GM04503 (cell line): Measurements from ENCODE around the gene UBE2L3.

Source experiments
- DNase-seq: peaks from one replicate; pipeline ENCODE4 v3.0.0-alpha.2; 2012; ENCODE audit warnings: low read depth

UBE2L3 gene

DNA sequence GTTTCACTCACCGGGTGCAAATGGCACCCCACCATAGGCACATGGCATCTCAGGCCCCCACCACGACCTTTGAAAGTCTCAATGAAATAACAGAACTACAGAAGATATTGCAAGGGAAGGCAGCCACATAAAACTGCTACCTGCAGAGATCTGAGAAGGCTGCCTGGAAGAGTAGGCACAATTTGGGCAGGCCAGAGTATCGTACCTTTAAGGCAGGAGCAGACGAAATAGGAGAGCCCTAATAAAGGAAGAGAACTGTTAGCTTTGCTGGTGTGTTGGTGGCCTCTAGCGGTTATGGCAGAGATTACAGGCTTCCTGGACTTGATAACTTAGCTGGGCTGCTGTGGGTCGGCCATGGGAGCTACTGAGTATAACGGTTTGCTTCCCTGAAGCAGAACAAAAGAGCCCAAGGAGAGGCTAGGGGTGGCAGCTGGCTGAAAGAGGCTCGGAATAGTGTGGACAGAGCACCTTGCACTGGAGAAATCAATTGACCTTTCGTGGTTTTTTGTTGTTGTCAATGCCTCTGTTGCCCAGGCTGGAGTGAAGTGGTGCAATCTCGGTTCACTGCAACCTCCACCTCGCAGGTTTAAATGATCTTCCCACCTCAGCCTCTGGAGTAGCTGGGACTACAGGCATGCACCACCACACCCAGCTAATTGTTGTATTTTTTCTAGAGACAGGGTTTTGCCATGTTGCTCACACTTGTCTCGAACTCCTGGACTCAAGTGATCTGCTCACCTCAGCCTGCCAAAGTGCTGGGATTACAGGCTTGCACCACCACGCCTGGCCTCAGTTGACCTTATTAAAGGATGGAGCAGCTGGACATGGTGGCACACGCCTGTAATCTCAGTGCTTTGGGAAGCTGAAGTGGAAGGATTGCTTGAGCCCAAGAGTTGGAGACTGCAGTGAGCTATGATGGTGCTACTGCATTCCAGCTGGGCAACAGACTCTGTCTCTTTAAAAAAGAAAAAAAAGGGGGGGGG is 79.4 kb downstream of the UBE2L3 start:
- no peak for DNase-seq

GRCh38 chr22:21650280-21650679 is 82.8 kb downstream of the UBE2L3 start:
- no peak for DNase-seq

DNA sequence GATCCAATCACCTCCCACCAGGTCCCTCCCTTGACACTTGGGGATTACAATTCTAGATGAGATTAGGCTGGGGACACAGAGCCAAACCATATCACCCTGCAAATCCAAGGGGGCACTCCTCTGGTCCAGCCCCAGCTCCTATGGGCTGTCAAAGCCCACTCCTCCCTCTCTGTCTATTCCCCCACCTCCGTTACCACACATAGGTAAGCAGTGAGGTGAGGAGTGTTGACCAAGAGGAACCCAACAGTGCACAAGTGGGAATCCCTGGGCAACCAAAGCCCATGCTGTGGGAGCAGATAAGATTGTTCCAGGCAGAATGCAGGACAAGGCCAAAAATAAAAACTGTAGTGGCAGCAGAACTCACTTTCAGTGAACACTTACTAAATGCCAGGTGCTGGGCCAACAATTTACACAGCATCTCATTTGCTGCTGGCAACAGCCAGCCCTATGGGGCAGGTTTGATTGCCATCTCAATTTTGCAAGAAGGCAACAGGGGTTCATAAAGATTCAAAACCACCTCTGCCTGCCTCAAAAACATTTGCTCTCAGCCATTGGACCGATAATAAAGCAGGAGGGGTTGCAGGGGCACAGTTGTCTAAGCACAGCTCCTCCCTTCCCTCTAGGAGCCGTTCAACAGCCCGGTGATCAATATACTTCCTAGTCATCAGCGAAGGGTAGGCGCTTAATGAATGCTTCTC is 83.5 kb downstream of the UBE2L3 start:
- no peak for DNase-seq

DNA sequence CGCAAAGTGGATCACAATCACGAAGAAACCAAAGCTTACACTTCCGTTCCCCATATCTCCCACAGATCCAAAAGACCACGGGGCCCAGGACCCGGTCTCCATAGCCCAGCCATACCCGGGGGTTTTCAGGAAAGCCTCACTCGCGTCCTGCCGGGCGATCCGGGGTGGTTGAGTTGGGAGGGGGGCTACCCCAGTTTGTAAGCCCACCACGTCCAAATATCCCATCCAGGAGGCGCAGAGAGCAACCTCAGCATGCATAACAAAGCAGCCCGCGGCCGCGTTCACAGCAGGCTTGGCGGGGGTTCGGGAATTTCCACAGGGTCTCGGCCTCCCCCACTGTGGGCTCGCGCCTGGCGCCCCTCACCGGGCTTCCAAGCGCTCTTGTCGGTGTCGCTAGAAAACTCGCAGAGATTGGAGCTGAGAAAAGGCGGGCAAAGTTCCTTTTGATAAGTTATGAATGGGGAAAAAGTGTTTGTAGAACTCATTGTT is 84.1 kb downstream of the UBE2L3 start:
- DNase-seq: no peak

- no peak for DNase-seq
Measured at GRCh38 chr22:21652010-21652546, 84.6 kb downstream of the UBE2L3 start.

DNA sequence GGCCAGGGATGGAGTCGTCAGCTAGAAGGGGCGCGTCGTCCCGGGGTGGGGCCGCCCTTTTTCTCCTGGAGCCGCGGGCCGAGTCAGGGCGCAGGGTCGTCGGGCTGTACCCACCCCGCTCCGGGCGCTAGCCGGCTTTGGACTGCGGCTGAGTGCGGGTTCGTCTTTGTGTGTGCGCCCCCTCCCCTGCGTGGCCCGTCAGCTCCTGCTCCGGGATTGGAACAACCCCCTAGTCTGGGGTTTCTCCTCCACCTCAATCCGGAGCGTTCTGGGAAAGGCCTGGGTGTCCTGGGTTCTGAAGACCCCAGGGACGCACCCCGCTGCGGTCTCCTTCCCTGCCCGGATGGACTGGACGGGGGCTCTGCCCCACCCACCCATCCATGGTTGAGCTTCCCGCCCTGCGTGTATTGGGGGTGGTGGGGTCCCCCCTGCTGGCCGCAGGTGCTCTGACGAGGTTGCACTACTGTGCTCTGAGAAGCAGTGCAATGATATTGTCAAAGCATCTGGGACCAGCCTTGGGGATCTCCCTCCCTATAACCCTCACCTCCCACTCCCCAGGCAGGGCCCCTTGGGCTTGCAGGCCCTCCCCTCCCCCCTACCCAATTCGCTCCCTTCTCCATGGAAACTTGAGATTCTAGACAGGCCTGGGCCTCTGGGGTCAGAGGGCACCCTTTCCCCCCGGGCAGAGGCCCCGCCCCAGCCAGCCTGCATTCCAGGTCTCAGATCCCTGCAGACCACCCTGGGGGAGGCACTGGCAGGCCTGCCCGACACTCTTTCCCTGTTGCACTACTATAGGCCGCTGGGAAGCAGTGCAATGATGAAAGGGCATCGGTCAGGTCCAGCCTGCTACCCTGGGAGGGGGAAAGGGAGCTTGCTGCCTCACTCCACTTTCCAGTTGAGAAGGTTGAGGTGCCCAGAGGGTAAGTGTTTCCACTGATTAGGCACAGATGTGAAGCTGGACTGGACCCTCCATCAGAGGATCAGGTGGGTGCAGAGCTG is 85.3 kb downstream of the UBE2L3 start:
- no peak for DNase-seq

GRCh38 chr22:21657020-21657359 is 89.5 kb downstream of the UBE2L3 start:
- DNase-seq: no peak

DNA sequence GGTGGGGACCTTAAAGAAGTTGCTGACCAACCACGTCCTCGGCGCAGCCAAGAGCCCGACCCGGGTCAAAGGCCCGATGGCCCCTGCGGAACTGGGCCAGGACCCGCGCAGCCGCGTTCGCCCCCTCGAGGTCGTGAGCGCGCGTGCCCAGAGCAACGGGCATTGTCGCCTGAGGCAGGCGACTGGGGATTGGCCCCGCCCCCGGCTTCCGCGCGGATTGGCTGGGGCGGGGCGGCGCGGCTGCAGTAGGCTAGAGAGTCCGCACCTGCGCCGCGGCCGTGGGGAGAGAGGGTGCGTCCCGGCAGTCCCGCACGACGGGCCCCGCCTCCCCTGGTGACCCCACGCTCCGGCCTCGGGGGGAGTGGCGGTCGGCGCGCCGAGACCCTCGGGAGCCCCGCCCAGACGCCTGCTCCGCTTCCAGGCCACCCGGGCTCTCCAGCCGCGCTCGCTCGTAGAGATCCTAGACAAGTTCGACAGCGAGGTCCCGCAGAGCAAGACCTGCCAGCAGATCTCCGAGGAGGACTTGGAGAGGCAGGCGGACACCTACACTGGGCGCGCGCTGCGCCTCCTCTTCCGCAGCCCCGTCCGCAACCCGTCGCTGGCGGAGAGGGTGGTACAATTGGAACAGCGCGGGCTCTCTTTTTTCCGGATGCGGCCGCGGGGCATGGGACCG is 90.0 kb downstream of the UBE2L3 start:
- DNase-seq: no peak

DNA sequence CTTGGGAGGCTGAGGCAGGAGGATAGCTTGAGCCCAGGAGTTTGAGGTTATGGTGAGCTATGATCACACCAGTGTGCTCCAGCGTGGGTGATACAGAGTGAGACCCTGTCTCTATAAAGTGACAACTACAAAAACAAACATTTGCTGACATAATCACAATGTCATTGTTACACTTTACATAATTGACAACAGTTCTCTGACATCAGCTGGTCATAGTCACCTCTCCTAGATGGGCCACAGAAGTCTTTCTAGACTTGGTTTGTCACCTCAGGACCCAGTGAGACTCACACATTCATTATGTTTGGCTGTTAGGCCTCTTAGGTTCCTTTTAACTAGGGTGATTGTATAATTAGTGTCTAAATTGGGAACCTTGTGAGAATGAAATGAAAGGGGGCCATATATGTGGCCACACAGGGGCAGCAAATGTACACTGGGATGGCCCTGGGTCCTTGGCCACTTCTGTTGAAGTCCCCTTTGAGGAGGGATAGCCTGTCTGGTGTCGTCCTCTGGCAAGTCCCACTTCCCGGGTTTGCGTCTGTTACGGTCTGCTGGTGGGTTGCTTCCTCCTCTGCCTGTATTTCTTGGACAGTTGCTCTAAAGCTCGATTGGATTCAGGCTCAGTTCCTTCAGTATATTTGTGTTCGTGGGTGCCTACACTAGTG is 92.5 kb downstream of the UBE2L3 start:
- DNase-seq: no peak

- DNase-seq: no peak
Measured at GRCh38 chr22:21660904-21661303, 93.4 kb downstream of the UBE2L3 start.

DNA sequence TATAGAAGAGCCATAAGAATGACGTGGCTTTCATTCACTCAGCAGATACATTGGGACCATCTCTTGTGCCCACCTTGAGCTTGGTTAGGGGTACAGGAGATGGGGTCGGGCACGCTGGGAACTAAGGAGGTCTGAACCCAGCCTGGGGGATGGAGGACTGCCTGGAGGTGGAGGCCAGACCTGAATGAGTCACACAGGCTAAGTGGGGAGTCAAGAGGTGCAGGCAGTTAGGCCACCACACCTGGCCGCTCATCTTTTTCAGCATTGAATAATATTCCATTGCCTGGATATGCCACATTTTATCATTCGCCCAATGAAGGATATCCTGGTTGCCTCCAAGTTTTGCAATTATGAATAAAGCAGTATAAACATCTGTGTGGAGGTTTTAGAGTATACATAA is 94.5 kb downstream of the UBE2L3 start:
- no peak for DNase-seq

GRCh38 chr22:21663738-21664137 is 96.2 kb downstream of the UBE2L3 start:
- DNase-seq: no peak

- no peak for DNase-seq
Measured at GRCh38 chr22:21665047-21665851, 97.7 kb downstream of the UBE2L3 start.

GRCh38 chr22:21666786-21667185 is 99.3 kb downstream of the UBE2L3 start:
- DNase-seq: no peak

GRCh38 chr22:21669026-21669425 is 101.5 kb downstream of the UBE2L3 start:
- DNase-seq: no peak

GRCh38 chr22:21672107-21672629 is 104.7 kb downstream of the UBE2L3 start:
- no peak for DNase-seq
